Endothelial cell (in vitro differentiated cells): ENCODE data around the gene HINT2. TPM values are rescaled to one million over a fixed set of nuclear protein-coding genes. Genes with fewer than 3 reads are reported as not detected.

ENCODE experiments used
- DNase-seq: peaks from one replicate; pipeline ENCODE4 v3.0.0; 2021; ENCODE audit warnings: low spot score
- H3K27ac Mint-ChIP-seq: one replicate; pipeline ENCODE4 v1.8.0; 2021; ENCODE audit warnings: mixed read lengths, inconsistent platforms; ENCODE audit not compliant: unreplicated experiment
- H3K27me3 Mint-ChIP-seq: one replicate; pipeline ENCODE4 v1.8.0; 2021; ENCODE audit warnings: mild to moderate bottlenecking, moderate library complexity, mixed read lengths, inconsistent platforms; ENCODE audit not compliant: unreplicated experiment
- H3K36me3 Mint-ChIP-seq: one replicate; pipeline ENCODE4 v1.8.0; 2021; ENCODE audit warnings: mild to moderate bottlenecking, low read depth, mixed read lengths, inconsistent platforms; ENCODE audit not compliant: unreplicated experiment
- H3K4me1 Mint-ChIP-seq: one replicate; pipeline ENCODE4 v1.8.0; 2021; ENCODE audit warnings: mild to moderate bottlenecking, mixed read lengths, inconsistent platforms; ENCODE audit not compliant: unreplicated experiment
- H3K4me3 Mint-ChIP-seq: one replicate; pipeline ENCODE4 v1.8.0; 2021; ENCODE audit warnings: mild to moderate bottlenecking, mixed read lengths, inconsistent platforms; ENCODE audit not compliant: unreplicated experiment
- H3K9me3 Mint-ChIP-seq: one replicate; pipeline ENCODE4 v1.8.0; 2021; ENCODE audit warnings: mixed read lengths, inconsistent platforms; ENCODE audit not compliant: unreplicated experiment
- total RNA-seq: library from RNA; stranded (reverse); fragmentation: NEBNext Ultra II Directional; extraction: Animal tissue kit (Norgen Biotek cat#: 25700); gene quantifications from one replicate; pipeline ENCODE4 v1.2.1, GENCODE V29; 2021; ENCODE audit not compliant: unreplicated experiment
- TF ChIP-seq, protein P1 (sequence below): fragments of 200-600 bp; sonication (generic); IDR thresholded peaks from one replicate; pipeline ENCODE4 v1.5.0; 2021; ENCODE audit warnings: antibody characterized with exemption; ENCODE audit not compliant: unreplicated experiment

The HINT2 gene
- total RNA-seq, 1 donor from 2014 or later, result 43.3 TPM

DNA sequence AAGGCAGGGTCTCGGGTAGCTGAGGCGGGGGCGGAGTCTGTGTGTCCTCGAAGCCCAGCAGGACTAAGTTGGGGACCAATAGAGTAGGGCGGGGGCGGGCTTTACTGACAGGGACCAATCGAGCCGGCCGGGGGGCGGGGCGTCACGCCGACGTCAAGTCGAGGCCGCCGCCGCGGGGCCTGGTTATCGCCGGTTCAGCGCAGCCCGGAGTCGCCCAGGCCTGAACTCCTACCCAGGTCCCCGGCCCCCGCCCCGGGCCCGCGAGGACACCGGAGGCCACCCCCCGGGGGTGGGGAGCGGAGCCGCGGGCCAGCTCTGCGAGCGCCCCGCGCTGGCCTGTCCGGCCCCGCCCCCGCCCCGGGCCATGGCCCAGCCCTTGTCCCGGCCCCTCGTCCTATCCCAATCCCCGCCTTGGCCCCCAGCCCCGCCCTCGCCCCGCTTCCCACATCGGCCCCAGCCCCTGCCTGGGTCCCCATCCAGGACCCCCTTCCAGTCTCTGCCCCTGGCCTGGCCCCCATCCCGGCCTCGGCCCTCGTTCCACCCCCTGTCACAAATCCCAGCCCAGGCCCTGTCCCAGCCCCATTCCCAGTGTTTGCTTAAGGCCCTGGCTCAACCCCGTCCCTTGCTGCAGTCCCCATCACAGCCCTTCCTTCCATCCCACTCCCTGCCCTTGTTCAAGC, 14.4 kb upstream of the HINT2 start, which contains the start of gene TMEM8B:
TMEM8B (plus strand) TSS at position 145 of the 680 bp plus-strand sequence; CDS start at position 365, 220 bp downstream.
- H3K4me1 Mint-ChIP-seq, result peaks cover 23% of the 10 kb centered on the region
- DNase-seq, result peak; percentile 94
- H3K27me3 Mint-ChIP-seq, result peaks cover 26% of the 10 kb centered on the region
- peak within 1 kb of the TSS; percentile 95 for H3K4me3 Mint-ChIP-seq
- H3K9me3 Mint-ChIP-seq, result no peaks in the 10 kb centered on the region
- peaks cover 6% of the 10 kb centered on the region for H3K36me3 Mint-ChIP-seq
- peak within 1 kb of the TSS; percentile 92 for H3K27ac Mint-ChIP-seq
- TF ChIP-seq, protein P1, sequence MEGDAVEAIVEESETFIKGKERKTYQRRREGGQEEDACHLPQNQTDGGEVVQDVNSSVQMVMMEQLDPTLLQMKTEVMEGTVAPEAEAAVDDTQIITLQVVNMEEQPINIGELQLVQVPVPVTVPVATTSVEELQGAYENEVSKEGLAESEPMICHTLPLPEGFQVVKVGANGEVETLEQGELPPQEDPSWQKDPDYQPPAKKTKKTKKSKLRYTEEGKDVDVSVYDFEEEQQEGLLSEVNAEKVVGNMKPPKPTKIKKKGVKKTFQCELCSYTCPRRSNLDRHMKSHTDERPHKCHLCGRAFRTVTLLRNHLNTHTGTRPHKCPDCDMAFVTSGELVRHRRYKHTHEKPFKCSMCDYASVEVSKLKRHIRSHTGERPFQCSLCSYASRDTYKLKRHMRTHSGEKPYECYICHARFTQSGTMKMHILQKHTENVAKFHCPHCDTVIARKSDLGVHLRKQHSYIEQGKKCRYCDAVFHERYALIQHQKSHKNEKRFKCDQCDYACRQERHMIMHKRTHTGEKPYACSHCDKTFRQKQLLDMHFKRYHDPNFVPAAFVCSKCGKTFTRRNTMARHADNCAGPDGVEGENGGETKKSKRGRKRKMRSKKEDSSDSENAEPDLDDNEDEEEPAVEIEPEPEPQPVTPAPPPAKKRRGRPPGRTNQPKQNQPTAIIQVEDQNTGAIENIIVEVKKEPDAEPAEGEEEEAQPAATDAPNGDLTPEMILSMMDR, result no peak

DNA sequence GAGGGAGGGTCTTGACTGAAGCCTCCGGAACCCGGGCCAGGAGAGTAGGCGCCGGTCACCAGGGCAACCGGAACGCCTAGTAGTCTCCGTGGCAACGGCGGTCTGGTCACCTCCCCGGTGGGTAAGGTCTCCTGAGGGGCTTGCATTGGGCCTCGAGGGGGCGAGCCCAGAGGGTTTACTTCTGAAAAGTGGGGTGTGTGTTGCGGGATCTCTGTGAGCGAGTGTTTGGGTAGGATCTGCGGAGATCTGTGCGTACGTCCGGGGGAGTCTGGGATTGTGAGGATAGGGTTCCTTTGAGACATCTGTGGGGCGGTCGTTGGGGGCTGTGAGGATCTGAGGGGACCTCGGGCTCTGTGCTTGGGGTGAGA, 13.9 kb upstream of the HINT2 start, which contains the start of gene FAM221B:
FAM221B (minus strand) TSS at position 17 of the 368 bp plus-strand sequence. CDS start 2,571 bp downstream, outside the sequence.
- H3K4me3 Mint-ChIP-seq, result peak within 1 kb of the TSS; percentile 95
- DNase-seq, result peak; percentile 60
- H3K27me3 Mint-ChIP-seq, result peaks cover 26% of the 10 kb centered on the region
- peaks cover 23% of the 10 kb centered on the region for H3K4me1 Mint-ChIP-seq
- TF ChIP-seq, protein P1, result no peak
- no peaks in the 10 kb centered on the region for H3K9me3 Mint-ChIP-seq
- H3K36me3 Mint-ChIP-seq, result peaks cover 3% of the 10 kb centered on the region
- peak within 1 kb of the TSS; percentile 92 for H3K27ac Mint-ChIP-seq

DNA sequence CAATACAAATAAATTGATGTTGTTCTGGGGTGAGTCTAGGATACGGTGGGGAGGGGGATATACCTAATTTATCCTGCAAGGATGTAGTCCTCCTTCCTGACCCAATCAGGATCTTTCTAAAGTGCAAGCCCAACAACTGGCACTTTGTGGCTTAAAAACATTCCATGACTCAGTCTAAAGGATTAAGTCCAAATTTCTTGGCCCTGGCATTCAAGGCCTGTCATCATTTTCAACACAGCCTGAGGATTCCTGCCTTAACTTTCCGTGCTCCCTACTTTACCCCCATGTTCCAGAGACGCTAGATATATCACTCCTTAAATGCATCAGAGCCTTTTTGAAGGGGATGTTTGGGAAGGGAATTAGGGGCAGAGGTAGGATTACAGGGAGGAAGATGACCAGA, 12.6 kb upstream of the HINT2 start:
- peaks cover 23% of the 10 kb centered on the region for H3K4me1 Mint-ChIP-seq
- no peak for DNase-seq

DNA sequence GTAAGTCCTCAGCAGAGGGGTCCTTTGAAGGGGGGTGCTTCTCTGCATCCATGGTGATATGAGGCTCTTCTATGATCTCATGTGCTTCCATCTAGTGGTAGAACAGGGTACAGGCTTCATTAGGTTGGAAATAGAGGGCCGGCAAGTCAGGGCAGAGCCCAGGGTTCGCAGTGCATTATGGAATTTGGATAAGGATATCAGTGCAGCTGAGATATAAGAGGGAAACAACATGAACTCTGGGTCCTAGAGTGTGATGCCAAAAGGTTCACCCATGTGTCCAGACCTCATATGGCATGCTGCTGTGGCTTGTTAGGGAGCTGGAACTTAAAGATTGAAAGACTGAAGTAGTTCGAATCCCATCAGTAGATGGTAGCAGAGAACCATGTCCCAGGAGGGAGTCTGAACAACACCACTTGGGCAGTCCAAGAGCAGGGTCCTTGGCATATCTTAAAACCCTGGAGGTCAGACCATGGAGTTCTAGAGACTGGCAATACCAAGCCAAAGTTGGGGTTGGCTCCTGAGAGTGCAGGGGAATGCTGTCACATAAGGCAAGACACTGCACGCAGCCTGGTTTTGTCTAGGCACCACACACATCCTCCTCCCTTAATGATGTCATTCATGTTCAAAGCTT, 11.3 kb upstream of the HINT2 start:
- Mint-ChIP-seq H3K9me3 (no peaks in the 10 kb centered on the region), H3K27me3 (peaks cover 14% of the 10 kb centered on the region), H3K27ac (no peak overlapping the region), H3K4me3 (peak overlapping the region; percentile 53), H3K4me1 (peaks cover 23% of the 10 kb centered on the region), H3K36me3 (peaks cover 3% of the 10 kb centered on the region)
- peak; percentile 48 for DNase-seq
- TF ChIP-seq, protein P1, result peak; percentile 75

More for the DNA sequence above, 12.6 kb upstream of the HINT2 start:
- peak overlapping the region; percentile 16 for H3K27ac Mint-ChIP-seq
- peaks cover 3% of the 10 kb centered on the region for H3K36me3 Mint-ChIP-seq
- no peaks in the 10 kb centered on the region for H3K9me3 Mint-ChIP-seq
- TF ChIP-seq, protein P1, result no peak
- peaks cover 19% of the 10 kb centered on the region for H3K27me3 Mint-ChIP-seq
- peak overlapping the region; percentile 38 for H3K4me3 Mint-ChIP-seq

DNA sequence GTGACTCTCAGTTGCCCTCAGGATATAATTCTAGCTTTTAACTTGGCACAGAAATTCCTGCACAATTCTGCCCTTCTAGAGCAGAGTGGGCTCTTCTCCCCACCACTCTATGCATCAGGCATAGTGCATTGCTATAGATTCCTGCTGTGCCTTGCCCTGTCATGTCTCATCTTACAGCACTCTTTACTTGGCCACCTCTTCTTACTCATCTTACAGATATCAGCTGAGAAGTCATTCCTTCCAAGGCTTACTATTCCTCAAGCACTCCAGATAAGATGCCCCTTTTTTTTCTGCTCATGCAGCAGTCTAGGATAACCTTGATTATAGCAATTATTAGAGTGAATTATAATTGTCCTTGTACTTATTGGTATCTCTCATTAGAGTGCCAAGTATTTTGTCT, 8.1 kb upstream of the HINT2 start:
- Mint-ChIP-seq H3K4me1 (peaks cover 10% of the 10 kb centered on the region), H3K36me3 (peaks cover 3% of the 10 kb centered on the region), H3K9me3 (no peaks in the 10 kb centered on the region), H3K4me3 (no peak overlapping the region), H3K27ac (no peak overlapping the region), H3K27me3 (peaks cover 5% of the 10 kb centered on the region)
- TF ChIP-seq, protein P1, result no peak
- DNase-seq, result no peak
